ENCODE results near the gene CWF19L1. TPM values are rescaled to one million over a fixed set of nuclear protein-coding genes. Genes with fewer than 3 reads are reported as not detected.

Gene CWF19L1
- total RNA-seq, 1 experiment from 2014 or later: 28.1 TPM

DNA sequence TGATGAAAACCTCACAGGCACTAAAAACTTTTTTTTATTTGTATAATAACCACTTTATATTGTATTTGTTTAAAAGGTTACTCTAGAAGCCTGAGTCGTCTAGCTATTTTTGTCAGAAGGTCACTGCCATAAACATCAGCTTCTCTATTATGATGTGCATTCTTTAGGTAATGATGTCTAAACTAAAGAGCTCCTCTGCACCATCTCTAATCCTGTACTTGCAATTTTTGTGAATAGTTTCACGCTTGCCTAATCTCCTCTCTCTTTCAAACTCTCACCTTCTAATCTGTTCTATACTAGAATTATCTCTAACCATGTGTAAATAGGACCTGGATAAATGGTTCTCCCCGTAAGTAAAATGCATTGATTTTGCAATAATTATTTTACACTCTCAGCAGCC is 27.6 kb downstream of the CWF19L1 start:
- H3K4me3 Mint-ChIP-seq: no peak overlapping the region
- TF ChIP-seq ZNF138 (CRISPR knock-in tag; conservative IDR thresholded peaks at IDR 0.05): no peak
- TF ChIP-seq GRHL2 (CRISPR knock-in tag; IDR thresholded peaks at IDR 0.05; ENCODE audit: insufficient replicate concordance, severe bottlenecking): no peak
- no peak for TF ChIP-seq RORB (CRISPR knock-in tag; IDR thresholded peaks at IDR 0.05)
- TF ChIP-seq ZNF263 (CRISPR knock-in tag; IDR thresholded peaks at IDR 0.05; ENCODE audit: low read depth): no peak
- no peak for TF ChIP-seq ETV6 (CRISPR knock-in tag; IDR thresholded peaks at IDR 0.05)
- CTCF ChIA-PET: interaction anchor here (0.6 to 1.5 kb wide), 7 partner anchors 8 to 394 kb away, joined by 3 to 6 read pairs (median 3); partner anchors contain the start of gene DNMBP
- POLR2A ChIA-PET: no interaction called here
- DNase-seq (ENCODE audit: low spot score) (no peak), ATAC-seq (no peak)
- H3K27me3 Mint-ChIP-seq (ENCODE audit: low read depth): no peaks in the 10 kb centered on the region
- peaks cover 51% of the 10 kb centered on the region for H3K36me3 Mint-ChIP-seq
- no peaks in the 10 kb centered on the region for H3K4me1 Mint-ChIP-seq
- H3K9me3 Mint-ChIP-seq: no peaks in the 10 kb centered on the region
- no peak overlapping the region for H3K27ac Mint-ChIP-seq

DNA sequence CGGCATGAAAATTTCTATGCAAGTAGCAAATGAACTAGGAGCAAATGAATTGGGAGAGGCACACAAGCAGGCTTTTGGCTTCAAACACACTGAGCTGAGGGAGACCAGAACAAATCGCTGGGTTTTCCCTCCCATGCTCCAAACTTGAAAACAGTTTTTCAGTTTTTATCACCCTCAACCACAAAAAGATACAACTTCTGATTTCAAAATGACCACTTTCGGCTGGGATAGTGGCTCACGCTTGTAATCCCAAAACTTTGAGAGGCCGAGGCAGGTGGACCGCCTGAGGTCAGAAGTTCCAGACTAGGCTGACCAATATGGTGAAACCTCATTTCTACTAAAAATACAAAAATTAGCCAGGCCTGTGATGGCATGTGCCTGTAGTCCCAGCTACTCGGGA is 29.0 kb downstream of the CWF19L1 start:
- TF ChIP-seq NR1H2 (CRISPR knock-in tag; IDR thresholded peaks at IDR 0.05): no peak
- TF ChIP-seq ZBTB21 (CRISPR knock-in tag; IDR thresholded peaks at IDR 0.05; ENCODE audit: borderline replicate concordance): no peak
- TF ChIP-seq, protein P1, sequence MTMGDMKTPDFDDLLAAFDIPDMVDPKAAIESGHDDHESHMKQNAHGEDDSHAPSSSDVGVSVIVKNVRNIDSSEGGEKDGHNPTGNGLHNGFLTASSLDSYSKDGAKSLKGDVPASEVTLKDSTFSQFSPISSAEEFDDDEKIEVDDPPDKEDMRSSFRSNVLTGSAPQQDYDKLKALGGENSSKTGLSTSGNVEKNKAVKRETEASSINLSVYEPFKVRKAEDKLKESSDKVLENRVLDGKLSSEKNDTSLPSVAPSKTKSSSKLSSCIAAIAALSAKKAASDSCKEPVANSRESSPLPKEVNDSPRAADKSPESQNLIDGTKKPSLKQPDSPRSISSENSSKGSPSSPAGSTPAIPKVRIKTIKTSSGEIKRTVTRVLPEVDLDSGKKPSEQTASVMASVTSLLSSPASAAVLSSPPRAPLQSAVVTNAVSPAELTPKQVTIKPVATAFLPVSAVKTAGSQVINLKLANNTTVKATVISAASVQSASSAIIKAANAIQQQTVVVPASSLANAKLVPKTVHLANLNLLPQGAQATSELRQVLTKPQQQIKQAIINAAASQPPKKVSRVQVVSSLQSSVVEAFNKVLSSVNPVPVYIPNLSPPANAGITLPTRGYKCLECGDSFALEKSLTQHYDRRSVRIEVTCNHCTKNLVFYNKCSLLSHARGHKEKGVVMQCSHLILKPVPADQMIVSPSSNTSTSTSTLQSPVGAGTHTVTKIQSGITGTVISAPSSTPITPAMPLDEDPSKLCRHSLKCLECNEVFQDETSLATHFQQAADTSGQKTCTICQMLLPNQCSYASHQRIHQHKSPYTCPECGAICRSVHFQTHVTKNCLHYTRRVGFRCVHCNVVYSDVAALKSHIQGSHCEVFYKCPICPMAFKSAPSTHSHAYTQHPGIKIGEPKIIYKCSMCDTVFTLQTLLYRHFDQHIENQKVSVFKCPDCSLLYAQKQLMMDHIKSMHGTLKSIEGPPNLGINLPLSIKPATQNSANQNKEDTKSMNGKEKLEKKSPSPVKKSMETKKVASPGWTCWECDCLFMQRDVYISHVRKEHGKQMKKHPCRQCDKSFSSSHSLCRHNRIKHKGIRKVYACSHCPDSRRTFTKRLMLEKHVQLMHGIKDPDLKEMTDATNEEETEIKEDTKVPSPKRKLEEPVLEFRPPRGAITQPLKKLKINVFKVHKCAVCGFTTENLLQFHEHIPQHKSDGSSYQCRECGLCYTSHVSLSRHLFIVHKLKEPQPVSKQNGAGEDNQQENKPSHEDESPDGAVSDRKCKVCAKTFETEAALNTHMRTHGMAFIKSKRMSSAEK (CRISPR knock-in tag; IDR thresholded peaks at IDR 0.05; ENCODE audit: borderline replicate concordance): no peak
- TF ChIP-seq, protein P2, sequence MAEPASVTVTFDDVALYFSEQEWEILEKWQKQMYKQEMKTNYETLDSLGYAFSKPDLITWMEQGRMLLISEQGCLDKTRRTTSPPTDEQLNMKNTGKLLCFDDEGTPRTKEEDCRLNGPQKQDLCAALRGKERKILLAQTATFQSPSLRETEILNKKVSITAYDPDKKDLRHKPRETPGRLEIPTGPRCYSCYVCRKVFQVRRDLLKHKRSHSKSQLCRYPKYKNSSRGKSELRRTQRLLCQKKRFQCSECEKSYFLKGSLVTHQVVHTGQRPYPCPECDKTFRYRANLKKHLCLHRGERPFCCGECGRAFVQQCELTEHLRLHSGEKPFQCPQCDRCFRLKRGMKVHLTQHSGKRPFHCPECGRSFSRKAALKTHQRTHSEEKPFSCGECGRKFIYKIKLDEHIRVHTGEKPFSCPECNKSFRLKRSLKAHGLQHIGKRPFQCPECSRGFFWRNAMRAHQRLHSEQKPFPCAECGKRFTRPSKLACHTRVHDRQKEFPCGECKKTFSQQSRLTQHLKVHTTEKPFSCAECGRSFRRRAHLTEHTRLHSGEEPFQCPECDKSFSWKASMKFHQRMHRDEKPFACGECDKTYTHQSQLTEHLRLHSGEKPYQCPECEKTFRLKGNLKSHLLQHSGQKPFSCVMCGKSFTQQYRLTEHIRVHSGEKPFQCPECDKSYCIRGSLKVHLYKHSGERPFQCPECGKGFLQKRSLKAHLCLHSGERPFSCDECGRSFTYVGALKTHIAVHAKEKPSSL (CRISPR knock-in tag; conservative IDR thresholded peaks at IDR 0.05): no peak
- no peak for TF ChIP-seq PRRX2 (CRISPR knock-in tag; IDR thresholded peaks at IDR 0.05)
- TF ChIP-seq, protein P3, sequence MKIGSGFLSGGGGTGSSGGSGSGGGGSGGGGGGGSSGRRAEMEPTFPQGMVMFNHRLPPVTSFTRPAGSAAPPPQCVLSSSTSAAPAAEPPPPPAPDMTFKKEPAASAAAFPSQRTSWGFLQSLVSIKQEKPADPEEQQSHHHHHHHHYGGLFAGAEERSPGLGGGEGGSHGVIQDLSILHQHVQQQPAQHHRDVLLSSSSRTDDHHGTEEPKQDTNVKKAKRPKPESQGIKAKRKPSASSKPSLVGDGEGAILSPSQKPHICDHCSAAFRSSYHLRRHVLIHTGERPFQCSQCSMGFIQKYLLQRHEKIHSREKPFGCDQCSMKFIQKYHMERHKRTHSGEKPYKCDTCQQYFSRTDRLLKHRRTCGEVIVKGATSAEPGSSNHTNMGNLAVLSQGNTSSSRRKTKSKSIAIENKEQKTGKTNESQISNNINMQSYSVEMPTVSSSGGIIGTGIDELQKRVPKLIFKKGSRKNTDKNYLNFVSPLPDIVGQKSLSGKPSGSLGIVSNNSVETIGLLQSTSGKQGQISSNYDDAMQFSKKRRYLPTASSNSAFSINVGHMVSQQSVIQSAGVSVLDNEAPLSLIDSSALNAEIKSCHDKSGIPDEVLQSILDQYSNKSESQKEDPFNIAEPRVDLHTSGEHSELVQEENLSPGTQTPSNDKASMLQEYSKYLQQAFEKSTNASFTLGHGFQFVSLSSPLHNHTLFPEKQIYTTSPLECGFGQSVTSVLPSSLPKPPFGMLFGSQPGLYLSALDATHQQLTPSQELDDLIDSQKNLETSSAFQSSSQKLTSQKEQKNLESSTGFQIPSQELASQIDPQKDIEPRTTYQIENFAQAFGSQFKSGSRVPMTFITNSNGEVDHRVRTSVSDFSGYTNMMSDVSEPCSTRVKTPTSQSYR (CRISPR knock-in tag; IDR thresholded peaks at IDR 0.05): no peak
- no peak for TF ChIP-seq ESRRA (CRISPR knock-in tag; IDR thresholded peaks at IDR 0.05; ENCODE audit: borderline replicate concordance)
- TF ChIP-seq ZNF423 (CRISPR knock-in tag; IDR thresholded peaks at IDR 0.05): no peak
- ATAC-seq (no peak), DNase-seq (ENCODE audit: low spot score) (no peak)
- no peaks in the 10 kb centered on the region for H3K27me3 Mint-ChIP-seq (ENCODE audit: low read depth)
- H3K9me3 Mint-ChIP-seq: no peaks in the 10 kb centered on the region
- ChIA-PET POLR2A (interaction anchor here (0.7 kb wide), 1 partner anchor 388 kb away, joined by 7 read pairs; no protein-coding TSS in a partner anchor), CTCF (no interaction called here)
- H3K4me3 Mint-ChIP-seq: no peak overlapping the region
- no peaks in the 10 kb centered on the region for H3K4me1 Mint-ChIP-seq
- H3K27ac Mint-ChIP-seq: no peak overlapping the region
- peaks cover 48% of the 10 kb centered on the region for H3K36me3 Mint-ChIP-seq

DNA sequence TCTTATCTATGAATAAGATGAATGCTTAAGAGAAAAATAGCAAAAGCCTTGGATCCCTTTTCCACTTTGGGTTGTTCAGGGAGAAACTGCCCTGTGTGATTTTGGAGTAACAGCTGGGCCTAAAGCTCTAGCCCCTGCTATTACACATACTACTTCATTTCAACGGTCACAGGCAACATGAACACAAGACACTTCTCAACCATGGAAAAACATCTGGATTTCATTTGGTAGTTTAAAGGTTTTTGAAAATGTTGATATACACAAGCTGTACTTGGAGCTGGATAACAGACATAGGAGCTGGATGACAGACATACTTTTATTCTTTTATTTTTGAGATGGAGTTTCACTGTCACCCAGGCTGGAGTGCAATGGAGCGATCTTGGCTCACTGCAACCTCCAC is 35.3 kb downstream of the CWF19L1 start:
- Mint-ChIP-seq H3K36me3 (peaks cover 19% of the 10 kb centered on the region), H3K27ac (no peak overlapping the region), H3K27me3 (ENCODE audit: low read depth) (no peaks in the 10 kb centered on the region), H3K4me3 (no peak overlapping the region), H3K9me3 (no peaks in the 10 kb centered on the region), H3K4me1 (peaks cover 12% of the 10 kb centered on the region)
- CTCF ChIA-PET: interaction anchor here (0.7 kb wide), 1 partner anchor 9 kb away, joined by 3 read pairs; no protein-coding TSS in a partner anchor
- POLR2A ChIA-PET: no interaction called here
- DNase-seq (ENCODE audit: low spot score) (no peak), ATAC-seq (no peak)
- TF ChIP-seq, protein P4, sequence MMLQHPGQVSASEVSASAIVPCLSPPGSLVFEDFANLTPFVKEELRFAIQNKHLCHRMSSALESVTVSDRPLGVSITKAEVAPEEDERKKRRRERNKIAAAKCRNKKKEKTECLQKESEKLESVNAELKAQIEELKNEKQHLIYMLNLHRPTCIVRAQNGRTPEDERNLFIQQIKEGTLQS (CRISPR knock-in tag; conservative IDR thresholded peaks at IDR 0.05): no peak
- TF ChIP-seq CREB1 (CRISPR knock-in tag; IDR thresholded peaks at IDR 0.05): no peak
- TF ChIP-seq, protein P5, sequence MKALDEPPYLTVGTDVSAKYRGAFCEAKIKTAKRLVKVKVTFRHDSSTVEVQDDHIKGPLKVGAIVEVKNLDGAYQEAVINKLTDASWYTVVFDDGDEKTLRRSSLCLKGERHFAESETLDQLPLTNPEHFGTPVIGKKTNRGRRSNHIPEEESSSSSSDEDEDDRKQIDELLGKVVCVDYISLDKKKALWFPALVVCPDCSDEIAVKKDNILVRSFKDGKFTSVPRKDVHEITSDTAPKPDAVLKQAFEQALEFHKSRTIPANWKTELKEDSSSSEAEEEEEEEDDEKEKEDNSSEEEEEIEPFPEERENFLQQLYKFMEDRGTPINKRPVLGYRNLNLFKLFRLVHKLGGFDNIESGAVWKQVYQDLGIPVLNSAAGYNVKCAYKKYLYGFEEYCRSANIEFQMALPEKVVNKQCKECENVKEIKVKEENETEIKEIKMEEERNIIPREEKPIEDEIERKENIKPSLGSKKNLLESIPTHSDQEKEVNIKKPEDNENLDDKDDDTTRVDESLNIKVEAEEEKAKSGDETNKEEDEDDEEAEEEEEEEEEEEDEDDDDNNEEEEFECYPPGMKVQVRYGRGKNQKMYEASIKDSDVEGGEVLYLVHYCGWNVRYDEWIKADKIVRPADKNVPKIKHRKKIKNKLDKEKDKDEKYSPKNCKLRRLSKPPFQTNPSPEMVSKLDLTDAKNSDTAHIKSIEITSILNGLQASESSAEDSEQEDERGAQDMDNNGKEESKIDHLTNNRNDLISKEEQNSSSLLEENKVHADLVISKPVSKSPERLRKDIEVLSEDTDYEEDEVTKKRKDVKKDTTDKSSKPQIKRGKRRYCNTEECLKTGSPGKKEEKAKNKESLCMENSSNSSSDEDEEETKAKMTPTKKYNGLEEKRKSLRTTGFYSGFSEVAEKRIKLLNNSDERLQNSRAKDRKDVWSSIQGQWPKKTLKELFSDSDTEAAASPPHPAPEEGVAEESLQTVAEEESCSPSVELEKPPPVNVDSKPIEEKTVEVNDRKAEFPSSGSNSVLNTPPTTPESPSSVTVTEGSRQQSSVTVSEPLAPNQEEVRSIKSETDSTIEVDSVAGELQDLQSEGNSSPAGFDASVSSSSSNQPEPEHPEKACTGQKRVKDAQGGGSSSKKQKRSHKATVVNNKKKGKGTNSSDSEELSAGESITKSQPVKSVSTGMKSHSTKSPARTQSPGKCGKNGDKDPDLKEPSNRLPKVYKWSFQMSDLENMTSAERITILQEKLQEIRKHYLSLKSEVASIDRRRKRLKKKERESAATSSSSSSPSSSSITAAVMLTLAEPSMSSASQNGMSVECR (CRISPR knock-in tag; IDR thresholded peaks at IDR 0.05; ENCODE audit: borderline replicate concordance): no peak
- TF ChIP-seq MYBL2 (CRISPR knock-in tag; IDR thresholded peaks at IDR 0.05): no peak
